Transverse colon (tissue), 4 donors: ENCODE data around the gene SLC39A11. TPM values are rescaled to one million over a fixed set of nuclear protein-coding genes. Genes with fewer than 3 reads are reported as not detected.

Source experiments
- DNase-seq: peaks from one replicate; pipeline ENCODE4 v3.0.0-alpha.2; 2019
- H3K27ac ChIP-seq, 4 donors: fragments of 200-600 bp; sonication (generic); 2 replicates each; pipeline ENCODE4 v1.5.1; 2016 to 2018; ENCODE audit warnings: inconsistent platforms in 4 of 4
- H3K27me3 ChIP-seq: fragments of 200-600 bp; sonication (generic); 2 replicates; pipeline ENCODE4 v1.5.1; 2017; ENCODE audit warnings: inconsistent platforms
- H3K36me3 ChIP-seq, 4 donors: fragments of 200-600 bp; sonication (generic); 2 replicates each; pipeline ENCODE4 v1.5.1; 2017 to 2019; ENCODE audit warnings: inconsistent platforms in 4 of 4
- H3K4me1 ChIP-seq, 4 donors: fragments of 200-600 bp; sonication (generic); 2 replicates each; pipeline ENCODE4 v1.5.1; 2017 to 2020; ENCODE audit warnings: inconsistent platforms in 4 of 4
- H3K4me3 ChIP-seq, 4 donors: fragments of 200-600 bp; sonication (generic); 1 replicate in 1 of 4; 2 replicates in 3 of 4; pipeline versions ENCODE4 v1.5.1 to v1.6.1; 2017 to 2019; ENCODE audit warnings: inconsistent platforms in 4 of 4
- H3K9me3 ChIP-seq, 2 donors: fragments of 200-600 bp; sonication (generic); 2 replicates each; pipeline ENCODE4 v1.5.1; 2017 to 2019; ENCODE audit warnings: inconsistent platforms in 2 of 2
- CTCF ChIP-seq, 5 experiments: fragments of 200-600 bp in 3 of 5; fragments of 450-650 bp in 2 of 5; sonication (generic) in 3 of 5; IDR thresholded peaks; 1 replicate in 2 of 5; 2 replicates in 3 of 5; pipeline ENCODE4 v1.5.1; 2016 to 2017; ENCODE audit warnings: antibody characterized with exemption in 5 of 5, inconsistent platforms in 3 of 5, mild to moderate bottlenecking in 2 of 5, moderate library complexity in 1 of 5
- EP300 ChIP-seq: sonication (generic); formaldehyde crosslinking; IDR thresholded peaks from one replicate; pipeline ENCODE4 v1.6.1; 2017; ENCODE audit warnings: antibody characterized with exemption, low read depth
- POLR2A ChIP-seq: fragments of 450-650 bp; IDR thresholded peaks from one replicate; pipeline ENCODE4 v1.6.1; 2016; ENCODE audit warnings: antibody characterized with exemption, mild to moderate bottlenecking, moderate library complexity
- POLR2AphosphoS5 ChIP-seq, 3 donors: sonication (generic); formaldehyde crosslinking; IDR thresholded peaks; one replicate each; pipeline ENCODE4 v1.6.1; 2016; ENCODE audit warnings: antibody characterized with exemption in 3 of 3
- WGBS, 2 donors: methylation state at CpG; one replicate each; pipeline ENCODE4 v1.1.5; 2018; ENCODE audit warnings: low coverage in 1 of 2; 5-methylcytosine and 5-hydroxymethylcytosine counted together
- in situ Hi-C, 4 donors: fragments of 200-750 bp; cut with MboI; loops; one replicate each; pipeline versions ENCODE4 v1.15.0 to v1.15.1; 2017; ENCODE audit warnings: low sequenced_read_pairs in 3 of 4, low pct_ligation_motif_present in 1 of 4, low pct_unique_long_range_greater_than_20kb in 1 of 4
- intact Hi-C: fragments of 100-400 bp; cut with DNase I; formaldehyde crosslinking; loops from one replicate; pipeline ENCODE4 v1.15.1; 2023; ENCODE audit warnings: low total_unique reads
- total RNA-seq, 4 donors: library from RNA; depleted of rRNA; stranded (reverse); fragments of >200 nt; gene quantifications; one replicate each; pipeline ENCODE4 v1.1.0, GENCODE V29; 2016

Gene SLC39A11
- total RNA-seq, 4 donors from 2014 or later = 20.7 to 49.7 (median 33.3) TPM

- TF ChIP-seq POLR2AphosphoS5 (IDR thresholded peaks at IDR 0.05) = no peak
- H3K27me3 ChIP-seq = no peaks in the 10 kb centered on the region
- in situ Hi-C loops (no loop called here), intact Hi-C loops (no loop called here)
- H3K36me3 ChIP-seq = no peaks in the 10 kb centered on the region
- H3K4me3 ChIP-seq = no peak overlapping the region
- no peak for DNase-seq
- H3K9me3 ChIP-seq = peaks cover 0 to 4% of the 10 kb centered on the region in 2 donors
- H3K27ac ChIP-seq = no peak overlapping the region
- peaks cover 8 to 27% (median 17%) of the 10 kb centered on the region in 4 donors for H3K4me1 ChIP-seq
Observed at GRCh38 chr17:72606656-72607055, 485.8 kb downstream of the SLC39A11 start.

DNA sequence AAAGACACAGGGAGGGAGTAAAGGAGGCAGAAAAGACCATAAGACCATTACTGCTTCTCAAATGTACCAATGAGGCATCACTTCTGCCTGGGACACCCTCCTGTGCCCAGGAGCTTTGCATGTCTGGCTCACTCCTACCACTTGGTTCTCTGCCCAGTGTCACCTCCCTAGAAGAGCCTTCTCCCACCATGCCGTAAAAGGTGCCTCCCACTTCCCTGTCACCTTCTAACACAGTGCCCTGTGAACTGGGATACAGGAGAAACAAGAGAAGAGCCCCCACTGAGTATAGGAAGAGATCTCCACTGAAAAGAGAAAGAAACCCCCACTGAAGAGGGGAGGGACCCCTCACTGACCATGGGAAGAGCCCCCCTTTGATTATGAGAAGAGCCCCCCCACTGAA is 486.9 kb downstream of the SLC39A11 start:
- intact Hi-C loops = no loop called here
- in situ Hi-C loops = no loop called here
- Histone ChIP-seq H3K27ac (no peak overlapping the region), H3K36me3 (no peaks in the 10 kb centered on the region), H3K4me3 (no peak overlapping the region), H3K4me1 (peaks cover 8 to 27% (median 18%) of the 10 kb centered on the region in 4 donors), H3K27me3 (no peaks in the 10 kb centered on the region), H3K9me3 (peaks cover 0 to 4% of the 10 kb centered on the region in 2 donors)
- no peak for DNase-seq
- no peak for TF ChIP-seq POLR2A
- 36% methylated on average over 1 of the region's 1 CpG; no CpG with 5 or more reads in 1 of the 2 donors for WGBS, 2 donors

DNA sequence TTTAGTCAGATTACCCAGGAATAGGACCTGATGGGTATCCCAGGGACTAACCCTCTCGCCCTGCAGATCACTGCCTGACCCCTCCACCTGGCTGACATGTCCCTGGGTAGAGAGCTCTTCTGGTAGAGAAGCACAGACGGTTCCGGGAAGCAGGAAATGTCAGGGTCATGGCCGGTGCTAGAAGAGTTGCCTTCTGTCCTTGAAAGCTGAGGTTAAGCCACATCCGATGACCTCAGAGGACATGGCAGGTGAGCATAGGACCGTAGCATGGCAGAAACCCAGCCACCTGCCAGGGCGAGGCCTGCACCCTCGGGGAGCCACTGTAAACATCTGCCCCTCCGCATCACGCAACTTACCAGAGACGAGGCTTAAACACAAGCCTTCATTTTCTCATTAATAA is 488.0 kb downstream of the SLC39A11 start:
- no peak for DNase-seq
- H3K4me1 ChIP-seq = peaks cover 4 to 18% (median 13%) of the 10 kb centered on the region in 4 donors
- H3K27ac ChIP-seq = peak overlapping the region in 1 of 4 donors; percentile 10
- H3K4me3 ChIP-seq = no peak overlapping the region
- H3K9me3 ChIP-seq = peaks cover 0 to 4% of the 10 kb centered on the region in 2 donors
- in situ Hi-C loops (no loop called here), intact Hi-C loops (no loop called here)
- TF ChIP-seq CTCF (IDR thresholded peaks at IDR 0.05) (no peak), POLR2AphosphoS5 (IDR thresholded peaks at IDR 0.05) (no peak), EP300 (no peak), POLR2A (no peak)
- H3K36me3 ChIP-seq = no peaks in the 10 kb centered on the region
- 47 to 63% methylated on average over 3 to 11 of the region's 11 CpGs for WGBS, 2 donors
- H3K27me3 ChIP-seq = no peaks in the 10 kb centered on the region

- peaks cover 0 to 4% of the 10 kb centered on the region in 2 donors for H3K9me3 ChIP-seq
- H3K36me3 ChIP-seq = no peaks in the 10 kb centered on the region
- H3K27me3 ChIP-seq = no peaks in the 10 kb centered on the region
- peak overlapping the region in 2 of 4 donors; percentile 8 to 15 for H3K27ac ChIP-seq
- TF ChIP-seq CTCF (IDR thresholded peaks at IDR 0.05) (no peak), POLR2AphosphoS5 (IDR thresholded peaks at IDR 0.05) (no peak), EP300 (no peak), POLR2A (no peak)
- H3K4me1 ChIP-seq = peaks cover 4 to 15% (median 11%) of the 10 kb centered on the region in 4 donors
- in situ Hi-C loops (no loop called here), intact Hi-C loops (no loop called here)
- 74 to 90% methylated on average over 4 to 7 of the region's 7 CpGs for WGBS, 2 donors
- DNase-seq = no peak
- no peak overlapping the region for H3K4me3 ChIP-seq
Observed at GRCh38 chr17:72603420-72604242, 488.9 kb downstream of the SLC39A11 start.

DNA sequence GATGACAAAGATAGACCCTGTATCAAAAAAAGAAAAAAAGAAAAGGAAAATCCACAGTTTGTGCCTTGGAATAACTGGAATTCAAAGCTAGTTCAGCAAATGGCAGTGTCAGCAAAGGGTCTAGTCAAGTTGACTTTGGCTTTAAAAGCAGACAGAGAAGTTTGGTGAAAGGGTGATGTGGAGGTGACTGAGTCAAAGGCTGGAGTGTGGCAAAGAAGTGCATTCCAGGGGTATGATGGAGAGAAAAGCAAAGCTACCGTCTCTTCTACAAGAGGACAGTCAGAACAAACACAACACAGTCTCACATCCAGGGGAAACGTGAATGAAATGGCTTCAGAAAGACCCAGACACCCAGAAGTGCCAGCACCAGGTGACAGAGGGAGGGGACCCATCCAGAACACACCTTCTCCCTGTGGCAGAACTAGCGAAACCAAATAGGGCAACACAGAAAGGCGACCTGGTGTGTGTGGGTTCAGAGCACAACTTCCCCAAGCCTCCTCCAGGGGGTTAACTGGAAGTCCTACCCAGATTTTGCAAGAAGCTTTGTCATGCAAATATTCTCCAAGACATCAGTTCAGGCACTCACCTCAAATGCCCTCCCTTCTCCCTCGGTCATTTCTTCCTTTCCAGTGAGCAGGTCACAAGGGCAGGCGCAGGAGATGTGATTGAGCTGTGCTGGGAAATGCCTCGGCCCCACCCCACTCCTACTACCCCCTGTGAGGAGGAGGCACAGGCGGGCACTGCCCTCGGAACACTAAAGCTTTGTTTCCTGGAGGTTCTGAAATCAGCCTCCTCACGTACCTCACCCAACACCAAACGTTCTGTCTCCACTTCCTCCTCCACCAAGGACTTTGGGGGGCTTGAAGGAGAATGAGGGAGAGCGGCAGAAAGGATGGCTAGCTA is 489.7 kb downstream of the SLC39A11 start:
- H3K9me3 ChIP-seq = no peaks in the 10 kb centered on the region
- peak overlapping the region; percentile 8 to 38 (median 18) for H3K27ac ChIP-seq
- H3K4me1 ChIP-seq = peaks cover 4 to 15% (median 11%) of the 10 kb centered on the region in 4 donors
- in situ Hi-C loops = no loop called here
- TF ChIP-seq CTCF (IDR thresholded peaks at IDR 0.05) (peak in 3 of 5 experiments; percentile 9 to 21 (median 13)), POLR2A (no peak), POLR2AphosphoS5 (IDR thresholded peaks at IDR 0.05) (no peak), EP300 (no peak)
- H3K27me3 ChIP-seq = no peaks in the 10 kb centered on the region
- intact Hi-C loops = no loop called here
- DNase-seq = peak; percentile 72
- no peaks in the 10 kb centered on the region for H3K36me3 ChIP-seq
- 31 to 50% methylated on average over 2 to 12 of the region's 12 CpGs for WGBS, 2 donors
- H3K4me3 ChIP-seq = no peak overlapping the region
